Liver (tissue), 9 donors: Measurements from ENCODE around the gene C11orf21. TPM values are rescaled to one million over a fixed set of nuclear protein-coding genes. Genes with fewer than 3 reads are reported as not detected.

ENCODE experiments used
- DNase-seq: peaks from one replicate; pipeline ENCODE4 v3.0.0-alpha.2; 2017; ENCODE audit warnings: low spot score
- H3K27ac ChIP-seq, 2 donors: one replicate each; pipeline ENCODE4 v1.7.0; 2013; ENCODE audit warnings: inconsistent platforms in 2 of 2, low read length in 2 of 2, control low read depth in 1 of 2, low read depth in 1 of 2, mild to moderate bottlenecking in 1 of 2
- H3K27me3 ChIP-seq, 4 donors: one replicate each; pipeline versions ENCODE4 v1.6.1 to v1.7.0; 2013; ENCODE audit warnings: low read length in 3 of 4, inconsistent platforms in 1 of 4, mild to moderate bottlenecking in 1 of 4, moderate library complexity in 1 of 4; ENCODE audit not compliant: control insufficient read depth in 4 of 4, insufficient read depth in 4 of 4
- H3K36me3 ChIP-seq, 4 donors: one replicate each; pipeline versions ENCODE4 v1.6.1 to v1.7.0; 2013; ENCODE audit warnings: low read length in 3 of 4, mild to moderate bottlenecking in 3 of 4, low read depth in 1 of 4, moderate library complexity in 1 of 4; ENCODE audit not compliant: control insufficient read depth in 4 of 4, insufficient read depth in 3 of 4
- H3K4me1 ChIP-seq, 4 donors: one replicate each; pipeline versions ENCODE4 v1.6.1 to v1.7.0; 2013; ENCODE audit warnings: low read length in 3 of 4, mild to moderate bottlenecking in 3 of 4, moderate library complexity in 1 of 4; ENCODE audit not compliant: control insufficient read depth in 4 of 4, insufficient read depth in 4 of 4
- H3K4me3 ChIP-seq, 3 donors: one replicate each; pipeline versions ENCODE4 v1.6.1 to v1.7.0; 2013; ENCODE audit warnings: low read length in 3 of 3, control low read depth in 1 of 3, low read depth in 1 of 3, mild to moderate bottlenecking in 1 of 3
- H3K9ac ChIP-seq, 2 donors: one replicate each; pipeline ENCODE4 v1.7.0; 2013; ENCODE audit warnings: low read length in 2 of 2, mild to moderate bottlenecking in 2 of 2, moderate library complexity in 2 of 2, control low read depth in 1 of 2, low read depth in 1 of 2
- H3K9me3 ChIP-seq, 4 donors: one replicate each; pipeline versions ENCODE4 v1.6.1 to v1.7.0; 2013; ENCODE audit warnings: low read length in 3 of 4; ENCODE audit not compliant: control insufficient read depth in 4 of 4
- EGR1 ChIP-seq, 2 donors: IDR thresholded peaks; 2 replicates each; pipeline ENCODE4 v1.6.1; 2016 to 2018; ENCODE audit warnings: antibody characterized with exemption in 2 of 2, low read depth in 2 of 2
- FOXA1 ChIP-seq: IDR thresholded peaks from 2 replicates; pipeline ENCODE4 v1.6.1; 2016; ENCODE audit warnings: antibody characterized with exemption
- FOXA2 ChIP-seq: IDR thresholded peaks from 2 replicates; pipeline ENCODE4 v1.6.1; 2016; ENCODE audit warnings: antibody characterized with exemption
- GABPA ChIP-seq, 2 donors: IDR thresholded peaks in 1 of 2; conservative IDR thresholded peaks in 1 of 2; 2 replicates each; pipeline ENCODE4 v1.6.1; 2016; ENCODE audit warnings: antibody characterized with exemption in 2 of 2, mild to moderate bottlenecking in 1 of 2, moderate library complexity in 1 of 2
- HNF4A ChIP-seq, 2 donors: conservative IDR thresholded peaks; 2 replicates each; pipeline ENCODE4 v1.6.1; 2016; ENCODE audit warnings: antibody characterized with exemption in 2 of 2, mild to moderate bottlenecking in 2 of 2
- HNF4G ChIP-seq: IDR thresholded peaks from 2 replicates; pipeline ENCODE4 v1.6.1; 2016; ENCODE audit warnings: antibody characterized with exemption
- JUND ChIP-seq, 2 donors: IDR thresholded peaks; 2 replicates each; pipeline ENCODE4 v1.6.1; 2016; ENCODE audit warnings: antibody characterized with exemption in 2 of 2
- NR2F2 ChIP-seq: IDR thresholded peaks from 2 replicates; pipeline ENCODE4 v1.6.1; 2016; ENCODE audit warnings: antibody characterized with exemption
- RAD21 ChIP-seq, 2 donors: IDR thresholded peaks; 2 replicates each; pipeline ENCODE4 v1.6.1; 2016; ENCODE audit warnings: antibody characterized with exemption in 2 of 2, mild to moderate bottlenecking in 2 of 2
- RXRA ChIP-seq, 2 donors: IDR thresholded peaks; 2 replicates each; pipeline ENCODE4 v1.6.1; 2017 to 2018; ENCODE audit warnings: antibody characterized with exemption in 2 of 2, mild to moderate bottlenecking in 1 of 2
- SP1 ChIP-seq: IDR thresholded peaks from 2 replicates; pipeline ENCODE4 v1.6.1; 2018; ENCODE audit warnings: antibody characterized with exemption, mild to moderate bottlenecking
- TAF1 ChIP-seq: conservative IDR thresholded peaks from 2 replicates; pipeline ENCODE4 v1.6.1; 2016; ENCODE audit warnings: antibody characterized with exemption, mild to moderate bottlenecking
- YY1 ChIP-seq: IDR thresholded peaks from 2 replicates; pipeline ENCODE4 v1.6.1; 2016; ENCODE audit warnings: antibody characterized with exemption, mild to moderate bottlenecking
- WGBS: extraction: QIAGEN DNeasy Blood & Tissue Kit; methylation state at CpG from one replicate; pipeline ENCODE4 v1.1.7; 2013; 5-methylcytosine and 5-hydroxymethylcytosine counted together
- polyA plus RNA-seq, 2 donors: library from polyadenylated mRNA; stranded (reverse) in 1 of 2; unstranded in 1 of 2; fragments of 200-250 nt in 1 of 2; fragments of >200 nt in 1 of 2; fragmentation: Nextera tagmentation in 1 of 2; extraction: Ambion mirVana in 1 of 2; gene quantifications; one replicate each; pipeline versions ENCODE4 v1.2.1 to v1.2.3, GENCODE V29; 2013 to 2015
- total RNA-seq, 2 donors: library from RNA; depleted of rRNA; stranded (reverse); fragments of >200 nt; gene quantifications; one replicate each; pipeline ENCODE4 v1.2.3, GENCODE V29; 2014
- TF ChIP-seq, protein P1 (sequence below): IDR thresholded peaks from 2 replicates; pipeline ENCODE4 v1.6.1; 2016; ENCODE audit warnings: antibody characterized with exemption
- TF ChIP-seq, protein P2 (sequence below): fragments of 150-350 bp; IDR thresholded peaks from 2 replicates; pipeline ENCODE4 v1.5.1; 2017; ENCODE audit warnings: improper control_type of control experiment, low read depth, low read length; ENCODE audit not compliant: missing input control
- TF ChIP-seq, protein P3 (sequence below): IDR thresholded peaks from 2 replicates; pipeline ENCODE4 v1.6.1; 2016; ENCODE audit warnings: antibody characterized with exemption
- TF ChIP-seq, protein P4 (sequence below): IDR thresholded peaks from 2 replicates; pipeline ENCODE4 v1.6.1; 2016; ENCODE audit warnings: antibody characterized with exemption, mild to moderate bottlenecking
- TF ChIP-seq, protein P5 (sequence below): IDR thresholded peaks from 2 replicates; pipeline ENCODE4 v1.6.1; 2016; ENCODE audit warnings: antibody characterized with exemption
- donor health status: healthy.
- donor health status: healthy.
- donor health status: healthy.
- donor health status: healthy.
- donor health status: healthy.

Gene C11orf21
- total and polyA plus RNA-seq, 4 donors = 0.14 to 16.2 (median 0.44) TPM

DNA sequence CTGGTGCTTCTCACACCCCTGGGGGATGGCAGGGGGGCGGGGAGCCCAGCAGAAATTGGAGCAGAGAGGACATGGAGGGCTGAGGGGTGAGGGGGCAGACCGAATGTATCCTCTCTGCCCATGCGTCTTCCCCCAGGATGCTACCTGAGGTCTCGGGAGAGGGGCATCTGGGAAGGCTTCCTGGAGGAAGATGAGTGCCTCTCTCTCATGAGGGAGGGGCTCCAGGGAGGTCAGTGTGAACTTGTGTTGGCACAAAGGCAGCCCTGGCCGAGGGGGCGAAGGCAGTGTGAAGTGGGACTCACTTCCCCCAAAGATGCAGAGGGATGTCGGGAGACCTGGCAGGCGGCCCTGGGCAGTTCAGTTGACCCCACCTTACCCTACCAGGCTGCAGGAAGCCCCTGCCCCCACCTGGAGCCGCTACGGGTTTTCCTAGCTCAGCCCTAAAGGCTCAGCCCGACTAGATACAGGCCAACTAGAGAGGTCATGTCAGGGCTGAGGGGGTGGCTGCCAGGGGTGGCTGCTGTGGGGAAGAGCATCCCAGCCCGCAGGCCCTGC lies 41.7 kb downstream of the C11orf21 start:
- TF ChIP-seq, protein P1, sequence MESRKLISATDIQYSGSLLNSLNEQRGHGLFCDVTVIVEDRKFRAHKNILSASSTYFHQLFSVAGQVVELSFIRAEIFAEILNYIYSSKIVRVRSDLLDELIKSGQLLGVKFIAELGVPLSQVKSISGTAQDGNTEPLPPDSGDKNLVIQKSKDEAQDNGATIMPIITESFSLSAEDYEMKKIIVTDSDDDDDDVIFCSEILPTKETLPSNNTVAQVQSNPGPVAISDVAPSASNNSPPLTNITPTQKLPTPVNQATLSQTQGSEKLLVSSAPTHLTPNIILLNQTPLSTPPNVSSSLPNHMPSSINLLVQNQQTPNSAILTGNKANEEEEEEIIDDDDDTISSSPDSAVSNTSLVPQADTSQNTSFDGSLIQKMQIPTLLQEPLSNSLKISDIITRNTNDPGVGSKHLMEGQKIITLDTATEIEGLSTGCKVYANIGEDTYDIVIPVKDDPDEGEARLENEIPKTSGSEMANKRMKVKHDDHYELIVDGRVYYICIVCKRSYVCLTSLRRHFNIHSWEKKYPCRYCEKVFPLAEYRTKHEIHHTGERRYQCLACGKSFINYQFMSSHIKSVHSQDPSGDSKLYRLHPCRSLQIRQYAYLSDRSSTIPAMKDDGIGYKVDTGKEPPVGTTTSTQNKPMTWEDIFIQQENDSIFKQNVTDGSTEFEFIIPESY = no peak
- TF ChIP-seq FOXA2 = no peak
- TF ChIP-seq JUND (IDR thresholded peaks at IDR 0.05) = no peak
- TF ChIP-seq NR2F2 = no peak
- no peak for TF ChIP-seq EGR1 (IDR thresholded peaks at IDR 0.05; ENCODE audit: low read depth in 2 of 2)
- no peak for TF ChIP-seq TAF1
- TF ChIP-seq, protein P2, sequence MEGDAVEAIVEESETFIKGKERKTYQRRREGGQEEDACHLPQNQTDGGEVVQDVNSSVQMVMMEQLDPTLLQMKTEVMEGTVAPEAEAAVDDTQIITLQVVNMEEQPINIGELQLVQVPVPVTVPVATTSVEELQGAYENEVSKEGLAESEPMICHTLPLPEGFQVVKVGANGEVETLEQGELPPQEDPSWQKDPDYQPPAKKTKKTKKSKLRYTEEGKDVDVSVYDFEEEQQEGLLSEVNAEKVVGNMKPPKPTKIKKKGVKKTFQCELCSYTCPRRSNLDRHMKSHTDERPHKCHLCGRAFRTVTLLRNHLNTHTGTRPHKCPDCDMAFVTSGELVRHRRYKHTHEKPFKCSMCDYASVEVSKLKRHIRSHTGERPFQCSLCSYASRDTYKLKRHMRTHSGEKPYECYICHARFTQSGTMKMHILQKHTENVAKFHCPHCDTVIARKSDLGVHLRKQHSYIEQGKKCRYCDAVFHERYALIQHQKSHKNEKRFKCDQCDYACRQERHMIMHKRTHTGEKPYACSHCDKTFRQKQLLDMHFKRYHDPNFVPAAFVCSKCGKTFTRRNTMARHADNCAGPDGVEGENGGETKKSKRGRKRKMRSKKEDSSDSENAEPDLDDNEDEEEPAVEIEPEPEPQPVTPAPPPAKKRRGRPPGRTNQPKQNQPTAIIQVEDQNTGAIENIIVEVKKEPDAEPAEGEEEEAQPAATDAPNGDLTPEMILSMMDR = no peak
- TF ChIP-seq, protein P3, sequence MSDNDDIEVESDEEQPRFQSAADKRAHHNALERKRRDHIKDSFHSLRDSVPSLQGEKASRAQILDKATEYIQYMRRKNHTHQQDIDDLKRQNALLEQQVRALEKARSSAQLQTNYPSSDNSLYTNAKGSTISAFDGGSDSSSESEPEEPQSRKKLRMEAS = no peak
- no peak for TF ChIP-seq HNF4A (conservative IDR thresholded peaks at IDR 0.05)
- TF ChIP-seq RXRA (IDR thresholded peaks at IDR 0.05) = no peak
- no peak for TF ChIP-seq GABPA (IDR thresholded peaks at IDR 0.05 in 1 of 2, conservative IDR thresholded peaks at IDR 0.05 in 1 of 2)
- TF ChIP-seq, protein P4, sequence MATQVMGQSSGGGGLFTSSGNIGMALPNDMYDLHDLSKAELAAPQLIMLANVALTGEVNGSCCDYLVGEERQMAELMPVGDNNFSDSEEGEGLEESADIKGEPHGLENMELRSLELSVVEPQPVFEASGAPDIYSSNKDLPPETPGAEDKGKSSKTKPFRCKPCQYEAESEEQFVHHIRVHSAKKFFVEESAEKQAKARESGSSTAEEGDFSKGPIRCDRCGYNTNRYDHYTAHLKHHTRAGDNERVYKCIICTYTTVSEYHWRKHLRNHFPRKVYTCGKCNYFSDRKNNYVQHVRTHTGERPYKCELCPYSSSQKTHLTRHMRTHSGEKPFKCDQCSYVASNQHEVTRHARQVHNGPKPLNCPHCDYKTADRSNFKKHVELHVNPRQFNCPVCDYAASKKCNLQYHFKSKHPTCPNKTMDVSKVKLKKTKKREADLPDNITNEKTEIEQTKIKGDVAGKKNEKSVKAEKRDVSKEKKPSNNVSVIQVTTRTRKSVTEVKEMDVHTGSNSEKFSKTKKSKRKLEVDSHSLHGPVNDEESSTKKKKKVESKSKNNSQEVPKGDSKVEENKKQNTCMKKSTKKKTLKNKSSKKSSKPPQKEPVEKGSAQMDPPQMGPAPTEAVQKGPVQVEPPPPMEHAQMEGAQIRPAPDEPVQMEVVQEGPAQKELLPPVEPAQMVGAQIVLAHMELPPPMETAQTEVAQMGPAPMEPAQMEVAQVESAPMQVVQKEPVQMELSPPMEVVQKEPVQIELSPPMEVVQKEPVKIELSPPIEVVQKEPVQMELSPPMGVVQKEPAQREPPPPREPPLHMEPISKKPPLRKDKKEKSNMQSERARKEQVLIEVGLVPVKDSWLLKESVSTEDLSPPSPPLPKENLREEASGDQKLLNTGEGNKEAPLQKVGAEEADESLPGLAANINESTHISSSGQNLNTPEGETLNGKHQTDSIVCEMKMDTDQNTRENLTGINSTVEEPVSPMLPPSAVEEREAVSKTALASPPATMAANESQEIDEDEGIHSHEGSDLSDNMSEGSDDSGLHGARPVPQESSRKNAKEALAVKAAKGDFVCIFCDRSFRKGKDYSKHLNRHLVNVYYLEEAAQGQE = no peak
- no peak for TF ChIP-seq FOXA1
- no peak for TF ChIP-seq RAD21 (IDR thresholded peaks at IDR 0.05)
- TF ChIP-seq SP1 = no peak
- TF ChIP-seq YY1 = no peak
- TF ChIP-seq HNF4G = no peak
- TF ChIP-seq, protein P5, sequence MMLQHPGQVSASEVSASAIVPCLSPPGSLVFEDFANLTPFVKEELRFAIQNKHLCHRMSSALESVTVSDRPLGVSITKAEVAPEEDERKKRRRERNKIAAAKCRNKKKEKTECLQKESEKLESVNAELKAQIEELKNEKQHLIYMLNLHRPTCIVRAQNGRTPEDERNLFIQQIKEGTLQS = no peak
- H3K27ac ChIP-seq = no peak overlapping the region
- no peaks in the 10 kb centered on the region for H3K9me3 ChIP-seq
- H3K4me1 ChIP-seq = no peaks in the 10 kb centered on the region
- H3K9ac ChIP-seq = no peak overlapping the region
- no peaks in the 10 kb centered on the region for H3K36me3 ChIP-seq
- DNase-seq = no peak
- no peaks in the 10 kb centered on the region for H3K27me3 ChIP-seq
- no peak overlapping the region for H3K4me3 ChIP-seq
- WGBS = 72% methylated on average over 12 of the region's 12 CpGs
